Measurements from ENCODE around the gene OLFML3.

Gene OLFML3

DNA sequence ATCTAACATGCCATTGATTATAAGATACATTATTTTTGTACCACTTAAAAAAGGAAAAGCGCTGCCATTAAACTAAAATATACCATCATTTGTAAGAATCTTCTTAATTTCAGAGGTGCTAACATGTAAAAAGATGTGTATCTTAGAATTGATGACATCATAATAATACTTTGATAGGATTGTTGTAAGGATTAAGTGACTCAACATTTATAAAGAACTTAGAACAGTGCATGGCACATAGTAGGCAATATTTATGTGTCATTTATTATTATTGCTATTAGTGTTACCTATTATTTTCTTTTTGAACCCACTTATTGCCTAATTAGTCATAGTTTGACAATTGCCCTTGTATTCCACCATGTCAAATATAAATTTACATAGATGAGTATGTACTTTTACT lies 28.4 kb upstream of the OLFML3 start:
- no peak for DNase-seq (ENCODE audit: low spot score)

DNA sequence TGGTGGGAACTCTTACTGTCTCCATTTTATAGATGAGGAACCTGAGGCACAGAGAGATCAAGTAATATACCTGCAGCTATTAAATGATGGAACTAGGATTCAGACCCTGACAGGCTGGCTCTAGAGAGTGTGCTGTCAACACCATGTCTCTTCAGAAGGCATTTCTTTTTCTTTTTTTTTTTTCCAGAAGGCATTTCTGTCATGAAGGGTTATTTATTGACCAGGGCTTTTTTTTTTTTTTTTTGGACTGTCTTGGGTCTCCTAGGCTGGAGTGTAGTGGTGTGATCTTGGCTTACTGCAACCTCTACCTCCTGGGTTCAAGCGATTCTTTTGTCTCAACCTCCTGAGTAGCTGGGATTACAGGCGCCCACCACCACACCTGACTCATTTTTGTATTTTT lies 27.6 kb upstream of the OLFML3 start:
- DNase-seq (ENCODE audit: low spot score) = no peak

DNA sequence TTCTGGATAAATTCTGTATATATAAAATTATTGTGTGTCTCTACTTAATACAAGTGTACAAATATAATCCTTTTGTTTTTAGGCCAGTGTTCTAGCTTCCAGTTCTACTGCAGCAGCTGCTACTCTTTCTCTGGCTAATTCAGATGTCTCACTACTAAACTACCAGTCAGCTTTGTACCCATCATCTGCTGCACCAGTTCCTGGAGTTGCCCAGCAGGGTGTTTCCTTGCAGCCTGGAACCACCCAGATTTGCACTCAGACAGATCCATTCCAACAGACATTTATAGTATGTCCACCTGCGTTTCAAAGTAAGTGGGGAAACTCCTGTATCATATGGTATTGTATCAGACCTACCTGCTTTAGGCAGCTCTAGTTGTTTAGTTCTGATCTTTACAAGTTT lies 21.3 kb upstream of the OLFML3 start:
- no peak for DNase-seq (ENCODE audit: low spot score)

DNA sequence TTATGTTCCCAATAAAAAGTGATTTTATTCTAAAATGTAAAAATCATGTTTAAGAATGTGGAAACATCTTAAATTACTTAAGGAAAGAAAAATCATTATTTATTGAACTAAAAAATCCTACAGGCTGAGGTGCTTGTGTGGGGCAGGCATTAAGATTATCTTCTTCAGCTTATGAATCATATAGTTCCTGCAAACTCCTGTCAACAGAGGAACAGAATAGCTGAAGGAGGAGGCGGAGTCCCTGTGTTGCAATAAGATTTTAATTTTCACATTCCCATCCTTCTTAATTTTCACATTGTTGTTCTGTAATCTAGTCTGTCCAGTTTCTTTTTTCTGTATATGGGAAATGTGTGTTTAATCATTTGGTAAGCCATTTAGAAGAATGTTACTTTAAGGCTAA lies 20.6 kb upstream of the OLFML3 start:
- DNase-seq (ENCODE audit: low spot score) = no peak

DNA sequence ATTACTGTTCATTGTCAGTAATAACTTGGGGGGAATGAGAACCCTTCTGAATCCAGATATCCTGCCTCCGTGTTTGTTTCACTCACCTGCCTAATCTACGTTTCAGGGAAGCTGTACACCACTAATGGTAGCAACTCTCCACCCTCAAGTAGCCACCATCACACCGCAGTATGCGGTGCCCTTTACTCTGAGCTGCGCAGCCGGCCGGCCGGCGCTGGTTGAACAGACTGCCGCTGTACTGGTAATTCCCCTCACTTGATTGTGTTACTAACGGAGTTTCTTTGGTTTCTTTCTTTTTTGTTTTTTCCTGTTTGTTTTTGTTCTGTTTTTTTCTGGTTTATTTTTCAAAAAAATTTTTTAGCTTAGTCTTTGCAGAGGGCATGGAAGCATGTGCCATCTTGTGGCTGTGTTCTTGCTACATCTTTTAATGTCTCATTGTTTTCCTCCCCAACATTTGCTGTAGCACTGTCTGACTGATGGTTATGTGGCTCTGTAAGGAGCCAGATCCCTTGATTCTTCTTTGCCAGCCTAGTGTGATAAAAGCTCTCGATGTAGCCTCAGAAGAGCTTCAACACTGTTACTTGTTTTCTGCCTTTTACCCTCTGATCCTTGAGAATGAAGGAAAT lies 15.9 kb upstream of the OLFML3 start:
- no peak for DNase-seq (ENCODE audit: low spot score)

DNA sequence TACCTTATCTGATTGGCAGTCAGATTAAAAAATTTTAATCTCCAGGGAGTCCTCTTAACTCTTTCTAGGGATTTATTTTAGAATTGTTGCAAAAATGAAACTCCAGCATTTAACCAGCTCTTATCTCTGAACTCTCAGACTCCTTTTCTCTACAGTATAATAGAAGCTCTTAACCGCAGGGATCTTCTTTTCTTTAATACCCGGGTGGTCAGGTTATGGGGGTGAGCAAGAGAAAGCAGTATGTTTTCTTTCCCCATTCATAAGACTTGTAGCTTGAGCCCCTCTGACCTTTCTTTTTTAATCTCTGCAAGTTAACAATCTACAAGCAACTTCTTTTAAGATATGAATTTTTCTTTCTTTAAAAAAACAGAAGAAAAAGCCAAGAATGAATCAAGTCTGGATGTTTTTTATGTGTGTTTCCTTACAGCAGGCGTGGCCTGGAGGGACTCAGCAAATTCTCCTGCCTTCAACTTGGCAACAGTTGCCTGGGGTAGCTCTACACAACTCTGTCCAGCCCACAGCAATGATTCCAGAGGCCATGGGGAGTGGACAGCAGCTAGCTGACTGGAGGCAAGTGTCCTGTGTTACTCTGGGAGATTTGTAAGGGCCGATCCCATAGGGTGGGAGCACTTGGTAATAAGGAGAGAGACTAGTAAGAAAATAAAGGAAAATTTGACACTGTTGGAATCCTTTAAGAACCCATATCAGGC lies 13.4 kb upstream of the OLFML3 start:
- DNase-seq (ENCODE audit: low spot score) = no peak

DNA sequence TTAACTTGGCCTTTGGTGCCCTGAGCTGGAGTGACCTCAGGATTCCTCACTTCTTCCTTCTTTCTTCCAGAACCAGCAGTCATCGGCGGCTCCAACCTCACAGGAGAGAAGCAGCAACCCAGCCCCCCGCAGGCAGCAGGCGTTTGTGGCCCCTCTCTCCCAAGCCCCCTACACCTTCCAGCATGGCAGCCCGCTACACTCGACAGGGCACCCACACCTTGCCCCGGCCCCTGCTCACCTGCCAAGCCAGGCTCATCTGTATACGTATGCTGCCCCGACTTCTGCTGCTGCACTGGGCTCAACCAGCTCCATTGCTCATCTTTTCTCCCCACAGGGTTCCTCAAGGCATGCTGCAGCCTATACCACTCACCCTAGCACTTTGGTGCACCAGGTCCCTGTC lies 6.3 kb upstream of the OLFML3 start:
- DNase-seq (ENCODE audit: low spot score) = no peak

DNA sequence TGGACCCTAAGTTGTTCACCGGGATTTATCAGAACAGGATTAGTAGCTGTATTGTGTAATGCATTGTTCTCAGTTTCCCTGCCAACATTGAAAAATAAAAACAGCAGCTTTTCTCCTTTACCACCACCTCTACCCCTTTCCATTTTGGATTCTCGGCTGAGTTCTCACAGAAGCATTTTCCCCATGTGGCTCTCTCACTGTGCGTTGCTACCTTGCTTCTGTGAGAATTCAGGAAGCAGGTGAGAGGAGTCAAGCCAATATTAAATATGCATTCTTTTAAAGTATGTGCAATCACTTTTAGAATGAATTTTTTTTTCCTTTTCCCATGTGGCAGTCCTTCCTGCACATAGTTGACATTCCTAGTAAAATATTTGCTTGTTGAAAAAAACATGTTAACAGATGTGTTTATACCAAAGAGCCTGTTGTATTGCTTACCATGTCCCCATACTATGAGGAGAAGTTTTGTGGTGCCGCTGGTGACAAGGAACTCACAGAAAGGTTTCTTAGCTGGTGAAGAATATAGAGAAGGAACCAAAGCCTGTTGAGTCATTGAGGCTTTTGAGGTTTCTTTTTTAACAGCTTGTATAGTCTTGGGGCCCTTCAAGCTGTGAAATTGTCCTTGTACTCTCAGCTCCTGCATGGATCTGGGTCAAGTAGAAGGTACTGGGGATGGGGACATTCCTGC lies 3.9 kb upstream of the OLFML3 start:
- peak; percentile 33 for DNase-seq (ENCODE audit: low spot score)

DNA sequence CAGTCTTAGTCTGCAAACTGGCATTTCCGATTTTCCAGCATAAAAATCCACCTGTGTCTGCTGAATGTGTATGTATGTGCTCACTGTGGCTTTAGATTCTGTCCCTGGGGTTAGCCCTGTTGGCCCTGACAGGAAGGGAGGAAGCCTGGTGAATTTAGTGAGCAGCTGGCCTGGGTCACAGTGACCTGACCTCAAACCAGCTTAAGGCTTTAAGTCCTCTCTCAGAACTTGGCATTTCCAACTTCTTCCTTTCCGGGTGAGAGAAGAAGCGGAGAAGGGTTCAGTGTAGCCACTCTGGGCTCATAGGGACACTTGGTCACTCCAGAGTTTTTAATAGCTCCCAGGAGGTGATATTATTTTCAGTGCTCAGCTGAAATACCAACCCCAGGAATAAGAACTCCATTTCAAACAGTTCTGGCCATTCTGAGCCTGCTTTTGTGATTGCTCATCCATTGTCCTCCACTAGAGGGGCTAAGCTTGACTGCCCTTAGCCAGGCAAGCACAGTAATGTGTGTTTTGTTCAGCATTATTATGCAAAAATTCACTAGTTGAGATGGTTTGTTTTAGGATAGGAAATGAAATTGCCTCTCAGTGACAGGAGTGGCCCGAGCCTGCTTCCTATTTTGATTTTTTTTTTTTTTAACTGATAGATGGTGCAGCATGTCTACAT lies 2.5 kb upstream of the OLFML3 start:
- DNase-seq (ENCODE audit: low spot score) = no peak

DNA sequence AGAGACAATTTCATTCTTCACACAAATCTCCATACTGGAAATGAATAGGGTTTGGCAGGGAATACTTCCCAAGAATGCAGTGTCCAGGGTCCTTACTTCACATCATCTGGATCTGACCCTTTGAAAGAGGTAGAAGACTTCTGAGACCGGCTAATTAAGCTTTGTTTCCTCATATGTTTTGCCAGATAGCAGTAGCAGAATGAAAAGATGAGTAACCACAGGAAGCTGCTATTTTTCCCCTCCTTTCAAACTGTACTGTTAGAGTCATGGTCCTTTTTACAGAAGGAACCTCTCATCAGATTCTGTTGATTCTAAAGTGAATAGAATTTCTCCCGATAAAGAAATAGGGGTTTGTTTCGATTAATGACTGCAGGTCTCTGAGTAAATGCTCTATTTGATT lies 1.4 kb upstream of the OLFML3 start:
- no peak for DNase-seq (ENCODE audit: low spot score)

DNA sequence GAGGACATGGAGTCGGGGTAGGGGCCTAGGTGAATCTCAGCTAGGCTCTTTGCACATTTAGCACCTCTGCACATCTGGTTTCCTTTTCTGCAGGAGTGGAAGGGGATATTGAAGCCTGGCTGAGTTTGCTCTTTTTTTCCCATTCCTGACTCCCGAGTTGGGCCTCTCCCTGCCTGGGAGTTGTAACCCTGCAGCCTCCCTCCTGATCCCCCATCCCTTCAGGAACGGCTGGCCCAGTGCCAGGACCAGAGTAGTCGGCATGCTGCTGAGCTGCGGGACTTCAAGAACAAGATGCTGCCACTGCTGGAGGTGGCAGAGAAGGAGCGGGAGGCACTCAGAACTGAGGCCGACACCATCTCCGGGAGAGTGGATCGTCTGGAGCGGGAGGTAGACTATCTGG lies 836 bp downstream of the OLFML3 start:
- DNase-seq (ENCODE audit: low spot score) = no peak

DNA sequence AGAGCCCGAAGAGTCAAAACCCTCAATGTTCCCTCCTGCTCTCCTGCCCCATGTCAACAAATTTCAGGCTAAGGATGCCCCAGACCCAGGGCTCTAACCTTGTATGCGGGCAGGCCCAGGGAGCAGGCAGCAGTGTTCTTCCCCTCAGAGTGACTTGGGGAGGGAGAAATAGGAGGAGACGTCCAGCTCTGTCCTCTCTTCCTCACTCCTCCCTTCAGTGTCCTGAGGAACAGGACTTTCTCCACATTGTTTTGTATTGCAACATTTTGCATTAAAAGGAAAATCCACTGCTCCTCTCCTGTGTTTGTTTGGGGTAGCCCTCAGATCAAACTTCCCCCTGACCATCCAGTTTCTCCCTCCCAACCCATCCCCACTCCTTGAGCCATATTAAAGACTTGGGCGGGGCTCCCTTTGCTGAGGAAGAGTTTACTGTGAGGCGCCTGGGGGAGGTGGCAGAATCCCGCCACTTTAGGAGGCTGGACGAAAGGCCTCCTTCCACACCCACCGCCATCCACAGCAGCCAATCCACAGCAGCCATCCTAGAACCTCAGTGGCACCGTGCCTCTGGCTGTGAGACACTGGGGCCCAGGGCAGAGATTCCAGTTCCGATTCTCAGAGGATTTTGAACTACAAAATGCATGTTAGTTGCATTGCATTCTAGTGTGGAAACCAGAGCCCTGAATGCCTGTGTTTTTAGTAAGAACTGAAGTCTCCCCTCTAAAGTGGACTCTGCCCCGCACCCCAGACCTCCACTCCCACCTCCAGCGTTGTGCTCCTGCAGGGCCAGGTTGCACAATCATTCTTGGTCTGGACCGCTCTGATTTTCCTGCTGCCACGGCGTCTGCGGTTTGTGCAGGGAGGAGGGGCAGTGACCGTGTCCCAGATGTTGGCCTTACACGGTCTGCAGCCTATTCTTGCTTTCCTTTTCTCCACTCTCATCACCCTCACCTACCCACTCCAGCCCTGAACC lies 3.0 kb downstream of the OLFML3 start:
- DNase-seq (ENCODE audit: low spot score) = no peak

DNA sequence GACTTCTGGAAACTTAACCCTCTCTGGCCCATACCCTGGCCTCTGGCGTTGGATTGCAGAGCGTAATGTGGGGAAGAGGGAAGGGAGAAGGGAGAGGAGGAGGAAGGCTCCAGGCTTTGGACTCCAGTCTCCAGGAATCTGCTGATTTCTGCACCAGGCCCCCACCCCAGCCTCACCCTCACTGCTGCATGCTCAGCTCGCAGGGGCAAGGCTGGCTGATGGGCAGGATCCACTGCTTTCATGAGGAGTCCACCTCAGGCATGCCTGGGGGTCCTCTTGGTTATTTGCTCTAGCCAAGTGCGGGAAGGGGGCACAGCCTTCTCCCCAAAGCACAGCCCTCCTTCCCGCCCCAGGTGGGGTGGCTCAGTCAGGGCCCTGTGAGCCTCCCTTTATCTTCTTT lies 3.7 kb downstream of the OLFML3 start:
- no peak for DNase-seq (ENCODE audit: low spot score)

DNA sequence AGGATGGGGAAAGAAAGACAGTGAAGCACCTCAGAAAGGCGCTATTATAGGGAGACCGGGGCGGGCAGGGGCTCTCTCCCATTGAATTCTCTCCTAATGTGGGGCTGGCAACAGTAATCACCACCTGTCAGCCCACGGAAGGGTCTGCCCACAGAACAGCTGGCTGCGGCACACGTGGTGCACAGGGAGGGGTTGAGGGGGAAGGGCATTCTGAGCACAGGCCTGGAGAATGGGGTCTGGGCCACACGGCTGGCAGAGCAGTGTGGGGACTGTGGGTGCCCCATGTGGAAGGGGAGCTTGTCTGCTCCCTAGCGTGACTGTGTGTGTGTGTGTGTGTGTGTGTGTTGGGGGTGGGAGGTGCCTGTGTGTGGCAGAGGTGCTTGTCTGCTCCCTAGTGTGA lies 4.1 kb downstream of the OLFML3 start:
- DNase-seq (ENCODE audit: low spot score) = no peak

DNA sequence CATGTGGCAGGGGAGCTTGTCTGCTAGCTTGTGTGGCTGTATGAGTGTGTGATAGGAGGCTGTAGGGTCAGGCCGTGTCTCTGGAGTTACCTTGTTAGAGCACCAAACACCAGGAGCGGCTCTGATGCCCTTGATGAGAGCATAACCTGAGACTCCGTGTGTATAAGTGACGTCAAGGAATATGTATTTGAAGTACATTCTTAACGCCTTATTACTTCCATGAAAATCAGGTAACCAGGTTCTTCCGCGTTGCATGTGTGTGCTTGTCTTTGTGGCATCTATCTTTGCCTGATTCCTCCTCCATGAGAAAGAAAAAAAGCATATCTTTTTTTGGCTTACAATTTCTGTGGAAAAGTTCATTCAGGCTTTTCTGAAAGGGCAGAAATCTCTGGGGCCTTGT lies 4.6 kb downstream of the OLFML3 start:
- DNase-seq (ENCODE audit: low spot score) = no peak

DNA sequence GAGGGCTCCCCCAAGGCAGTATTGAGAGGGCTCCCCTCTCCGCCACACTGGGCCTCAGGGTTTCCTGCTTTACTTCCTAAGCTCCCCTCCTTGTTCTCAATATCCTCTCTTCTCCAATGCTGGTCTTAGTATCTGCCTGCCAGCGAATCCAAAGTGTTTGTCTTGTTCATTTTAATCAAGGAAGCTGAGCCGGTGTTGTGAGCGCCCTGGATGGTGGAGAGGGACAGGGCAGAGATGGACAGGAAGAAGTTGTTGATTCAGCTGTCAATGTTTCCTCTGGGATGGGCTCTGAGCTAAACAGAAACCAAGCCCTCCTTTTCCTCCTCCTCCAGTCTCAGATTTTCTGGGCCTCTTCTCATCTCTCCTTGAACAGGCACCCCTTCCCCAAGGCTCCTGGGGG lies 5.4 kb downstream of the OLFML3 start:
- DNase-seq (ENCODE audit: low spot score) = no peak

DNA sequence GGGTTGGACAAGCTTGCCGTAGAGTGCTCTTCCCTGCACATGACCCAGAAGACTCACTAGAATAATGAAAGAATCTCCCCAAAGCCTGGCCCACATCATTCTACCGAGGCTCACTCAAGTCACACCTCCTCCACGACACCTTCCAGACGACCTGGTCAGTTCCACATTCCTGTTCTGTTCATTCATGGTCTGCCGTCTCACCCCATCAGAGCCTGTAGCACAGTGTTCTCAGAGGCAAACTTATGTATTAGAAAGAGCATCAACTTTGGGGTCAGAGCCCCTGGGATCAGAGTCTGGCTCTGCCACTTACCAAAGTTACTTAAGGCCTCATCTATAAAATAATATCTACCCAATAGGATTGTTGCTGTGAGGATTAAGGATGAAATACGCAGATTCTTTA lies 7.5 kb downstream of the OLFML3 start:
- no peak for DNase-seq (ENCODE audit: low spot score)

DNA sequence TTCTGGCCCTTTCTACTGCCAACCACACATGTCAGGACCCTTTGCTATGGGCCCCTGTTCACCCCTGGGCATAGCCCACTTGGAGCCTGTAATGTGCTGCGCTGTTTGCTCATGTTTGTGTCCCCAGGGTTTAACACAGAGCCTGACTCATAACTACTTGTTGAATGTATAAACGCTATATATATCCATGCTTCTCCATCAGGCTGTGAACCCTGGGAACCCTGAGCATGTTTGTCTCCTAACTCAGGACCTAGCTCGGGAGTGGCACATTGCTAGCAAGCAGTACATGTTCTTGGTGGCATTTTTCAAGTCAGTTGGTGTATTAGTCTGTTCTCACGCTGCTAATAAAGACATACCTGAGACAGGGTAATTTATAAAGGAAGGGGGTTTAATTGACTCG lies 8.0 kb downstream of the OLFML3 start:
- DNase-seq (ENCODE audit: low spot score) = no peak

DNA sequence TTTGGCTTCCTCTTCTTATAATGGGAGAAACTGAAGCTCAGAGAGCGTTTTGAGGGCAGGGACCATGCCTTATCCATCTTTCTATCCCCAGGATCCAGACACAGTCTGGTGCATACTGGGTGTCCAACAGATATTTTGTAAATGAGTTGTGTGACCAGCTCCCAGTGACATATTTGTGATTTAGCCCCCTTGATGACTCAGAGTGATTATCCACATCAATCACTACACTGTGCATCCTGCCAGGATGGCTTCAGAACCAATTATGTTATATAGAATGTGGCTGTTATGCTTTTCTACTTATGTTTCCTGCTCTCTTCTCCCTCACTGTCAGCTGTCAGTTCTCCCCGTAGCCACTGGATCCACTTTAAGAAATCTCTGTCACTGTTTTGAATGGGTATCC lies 11.3 kb downstream of the OLFML3 start:
- no peak for DNase-seq (ENCODE audit: low spot score)

DNA sequence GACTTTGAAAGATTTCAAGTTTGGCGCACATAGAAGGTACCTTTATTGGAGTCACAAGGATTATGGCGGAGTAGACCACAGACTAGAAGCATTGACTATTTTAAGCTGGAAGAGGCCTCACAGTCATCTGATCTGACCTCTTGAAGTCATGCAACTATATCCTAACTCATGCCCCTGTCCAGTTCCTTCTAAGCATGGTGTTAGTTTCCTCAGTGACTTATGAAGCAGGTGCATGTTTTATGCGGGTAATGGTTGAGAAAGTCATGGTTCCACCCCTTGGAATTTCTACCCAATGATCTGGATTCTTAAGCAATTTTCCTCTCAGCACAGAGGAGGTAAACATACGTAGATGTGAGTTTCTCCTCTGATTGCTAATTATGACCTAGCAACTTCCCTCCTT lies 11.7 kb downstream of the OLFML3 start:
- no peak for DNase-seq (ENCODE audit: low spot score)

DNA sequence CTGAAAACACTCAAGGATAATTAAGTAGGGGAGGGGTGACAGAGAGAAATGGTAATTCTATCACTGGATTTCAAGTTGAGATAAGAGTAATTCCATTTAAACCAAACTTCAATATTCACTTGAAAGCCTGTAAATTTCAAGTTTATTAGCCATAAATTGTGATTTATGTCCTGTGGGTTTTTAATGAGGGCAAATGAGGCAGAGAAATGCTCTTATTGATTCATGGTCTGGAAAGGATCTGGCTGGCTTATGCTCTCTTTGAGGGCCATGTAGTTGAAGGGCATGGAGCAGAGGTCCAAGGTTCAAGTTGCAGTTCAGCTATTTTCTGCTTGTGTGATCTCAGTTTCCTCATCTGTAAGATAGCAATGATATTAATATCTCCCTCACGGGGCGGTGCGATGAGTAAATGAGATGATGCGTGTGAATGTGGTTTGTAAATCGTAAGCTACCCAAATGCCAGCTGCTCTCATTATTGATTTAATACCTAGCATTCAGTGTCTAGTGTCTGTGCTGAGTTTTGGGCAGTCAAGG lies 12.3 kb downstream of the OLFML3 start:
- no peak for DNase-seq (ENCODE audit: low spot score)

DNA sequence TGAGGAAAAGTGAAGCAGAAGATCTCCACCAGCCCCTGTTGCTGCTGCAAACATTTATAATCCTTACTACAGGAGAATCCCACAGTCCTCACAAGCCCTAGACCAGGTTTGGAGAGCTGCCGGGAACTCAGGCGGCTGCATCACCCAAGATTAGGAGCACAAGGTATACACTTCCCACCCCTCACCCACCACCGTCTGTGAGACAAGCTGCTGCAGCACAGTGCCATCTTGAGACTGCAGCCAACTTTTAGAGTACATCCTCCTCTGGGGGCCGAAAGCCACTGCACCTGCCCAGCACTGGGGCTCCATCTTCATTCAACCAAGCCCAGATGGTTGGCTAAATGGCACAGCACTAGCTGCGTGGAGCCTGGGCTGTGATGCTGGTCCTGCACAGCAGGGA lies 13.8 kb downstream of the OLFML3 start:
- no peak for DNase-seq (ENCODE audit: low spot score)

Measured in CD4-positive, alpha-beta T cell treated with Interleukin-15 for 4 hours (primary cell).